ENCODE data around the gene ARHGAP32. TPM values are rescaled to one million over a fixed set of nuclear protein-coding genes. Genes with fewer than 3 reads are reported as not detected.

ARHGAP32 gene
- polyA plus RNA-seq, 1 of the 3 experiments (the other 2 are of a cell fraction) = 4.8 TPM

DNA sequence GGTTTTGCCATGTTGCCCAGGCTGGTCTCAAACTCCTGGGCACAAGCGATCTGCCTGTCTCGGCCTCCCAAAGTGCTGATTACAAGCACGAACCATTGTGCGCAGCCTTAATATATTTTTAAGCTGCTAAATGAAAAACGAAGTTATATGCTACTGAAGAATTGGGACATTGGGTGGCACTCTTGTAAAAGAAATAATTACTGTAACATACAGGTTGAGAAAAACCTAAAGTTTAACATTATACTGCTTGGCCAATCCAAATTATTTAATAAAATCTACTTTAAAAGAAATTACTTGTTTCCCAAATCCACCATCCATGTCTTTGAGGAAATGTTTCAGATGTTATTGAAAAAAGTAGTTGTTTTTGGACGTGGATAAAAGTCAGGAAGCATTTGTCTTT, 37.9 kb upstream of the ARHGAP32 start:
- POLR2A ChIA-PET = no interaction called here
- peaks cover 42% of the 10 kb centered on the region for H3K79me2 ChIP-seq (ENCODE audit: insufficient read depth)
- WGBS (ENCODE audit: low lambda C conversion rate) = 91% methylated on average over 6 of the region's 6 CpGs

More for the DNA sequence above, 37.9 kb upstream of the ARHGAP32 start:
- Histone ChIP-seq H3K9me2 (no peaks in the 10 kb centered on the region), H3F3A (replicated peaks; ENCODE audit: insufficient read depth) (no peaks in the 10 kb centered on the region), H3K4me2 (no peak overlapping the region), H3K9me3 (peaks cover 19% of the 10 kb centered on the region), H2AFZ (ENCODE audit: low read depth) (no peak overlapping the region), H3K4me1 (ENCODE audit: control insufficient read depth in 1 of 2, insufficient read depth in 2 of 2, low read depth in 1 of 2, low read length in 1 of 2) (no peaks in the 10 kb centered on the region), H4K20me1 (ENCODE audit: insufficient read depth) (no peaks in the 10 kb centered on the region), H3K4me3 (ENCODE audit: low read depth in 2 of 2, low read length in 1 of 2) (no peak overlapping the region), H3K36me3 (replicated peaks in 1 of 2; ENCODE audit: control insufficient read depth in 1 of 2, insufficient read depth in 2 of 2, low read length in 1 of 2) (peaks cover 0 to 22% of the 10 kb centered on the region in 2 experiments), H3K27me3 (ENCODE audit: insufficient read depth) (no peaks in the 10 kb centered on the region), H3K27ac (ENCODE audit: low read depth in 2 of 2, low read length in 1 of 2) (no peak overlapping the region), H3K9ac (no peak overlapping the region)
- TF ChIP-seq FOSL2 (IDR thresholded peaks at IDR 0.05; ENCODE audit: borderline replicate concordance, low read depth) = no peak
- no peak for TF ChIP-seq NRF1 (IDR thresholded peaks at IDR 0.05; ENCODE audit: low read depth, low read length)
- TF ChIP-seq, protein P1, sequence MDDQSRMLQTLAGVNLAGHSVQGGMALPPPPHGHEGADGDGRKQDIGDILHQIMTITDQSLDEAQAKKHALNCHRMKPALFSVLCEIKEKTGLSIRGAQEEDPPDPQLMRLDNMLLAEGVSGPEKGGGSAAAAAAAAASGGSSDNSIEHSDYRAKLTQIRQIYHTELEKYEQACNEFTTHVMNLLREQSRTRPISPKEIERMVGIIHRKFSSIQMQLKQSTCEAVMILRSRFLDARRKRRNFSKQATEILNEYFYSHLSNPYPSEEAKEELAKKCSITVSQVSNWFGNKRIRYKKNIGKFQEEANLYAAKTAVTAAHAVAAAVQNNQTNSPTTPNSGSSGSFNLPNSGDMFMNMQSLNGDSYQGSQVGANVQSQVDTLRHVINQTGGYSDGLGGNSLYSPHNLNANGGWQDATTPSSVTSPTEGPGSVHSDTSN (IDR thresholded peaks at IDR 0.05) = no peak
- TF ChIP-seq JUND (IDR thresholded peaks at IDR 0.05) = no peak
- peak; percentile 39; the same call in 1 of the 2 replicates for TF ChIP-seq RAD21 (IDR thresholded peaks at IDR 0.05; ENCODE audit: low read length)
- TF ChIP-seq, protein P2, sequence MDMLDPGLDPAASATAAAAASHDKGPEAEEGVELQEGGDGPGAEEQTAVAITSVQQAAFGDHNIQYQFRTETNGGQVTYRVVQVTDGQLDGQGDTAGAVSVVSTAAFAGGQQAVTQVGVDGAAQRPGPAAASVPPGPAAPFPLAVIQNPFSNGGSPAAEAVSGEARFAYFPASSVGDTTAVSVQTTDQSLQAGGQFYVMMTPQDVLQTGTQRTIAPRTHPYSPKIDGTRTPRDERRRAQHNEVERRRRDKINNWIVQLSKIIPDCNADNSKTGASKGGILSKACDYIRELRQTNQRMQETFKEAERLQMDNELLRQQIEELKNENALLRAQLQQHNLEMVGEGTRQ (IDR thresholded peaks at IDR 0.05; ENCODE audit: borderline replicate concordance, low read depth, low read length) = no peak
- TF ChIP-seq, protein P3, sequence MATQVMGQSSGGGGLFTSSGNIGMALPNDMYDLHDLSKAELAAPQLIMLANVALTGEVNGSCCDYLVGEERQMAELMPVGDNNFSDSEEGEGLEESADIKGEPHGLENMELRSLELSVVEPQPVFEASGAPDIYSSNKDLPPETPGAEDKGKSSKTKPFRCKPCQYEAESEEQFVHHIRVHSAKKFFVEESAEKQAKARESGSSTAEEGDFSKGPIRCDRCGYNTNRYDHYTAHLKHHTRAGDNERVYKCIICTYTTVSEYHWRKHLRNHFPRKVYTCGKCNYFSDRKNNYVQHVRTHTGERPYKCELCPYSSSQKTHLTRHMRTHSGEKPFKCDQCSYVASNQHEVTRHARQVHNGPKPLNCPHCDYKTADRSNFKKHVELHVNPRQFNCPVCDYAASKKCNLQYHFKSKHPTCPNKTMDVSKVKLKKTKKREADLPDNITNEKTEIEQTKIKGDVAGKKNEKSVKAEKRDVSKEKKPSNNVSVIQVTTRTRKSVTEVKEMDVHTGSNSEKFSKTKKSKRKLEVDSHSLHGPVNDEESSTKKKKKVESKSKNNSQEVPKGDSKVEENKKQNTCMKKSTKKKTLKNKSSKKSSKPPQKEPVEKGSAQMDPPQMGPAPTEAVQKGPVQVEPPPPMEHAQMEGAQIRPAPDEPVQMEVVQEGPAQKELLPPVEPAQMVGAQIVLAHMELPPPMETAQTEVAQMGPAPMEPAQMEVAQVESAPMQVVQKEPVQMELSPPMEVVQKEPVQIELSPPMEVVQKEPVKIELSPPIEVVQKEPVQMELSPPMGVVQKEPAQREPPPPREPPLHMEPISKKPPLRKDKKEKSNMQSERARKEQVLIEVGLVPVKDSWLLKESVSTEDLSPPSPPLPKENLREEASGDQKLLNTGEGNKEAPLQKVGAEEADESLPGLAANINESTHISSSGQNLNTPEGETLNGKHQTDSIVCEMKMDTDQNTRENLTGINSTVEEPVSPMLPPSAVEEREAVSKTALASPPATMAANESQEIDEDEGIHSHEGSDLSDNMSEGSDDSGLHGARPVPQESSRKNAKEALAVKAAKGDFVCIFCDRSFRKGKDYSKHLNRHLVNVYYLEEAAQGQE (IDR thresholded peaks at IDR 0.05; ENCODE audit: low read depth, low read length) = no peak
- TF ChIP-seq SMC3 (IDR thresholded peaks at IDR 0.05; ENCODE audit: low read depth, low read length) = 0 out of 2 replicates have a peak, but pooled peaks have one; percentile 8
- TF ChIP-seq, protein P4, sequence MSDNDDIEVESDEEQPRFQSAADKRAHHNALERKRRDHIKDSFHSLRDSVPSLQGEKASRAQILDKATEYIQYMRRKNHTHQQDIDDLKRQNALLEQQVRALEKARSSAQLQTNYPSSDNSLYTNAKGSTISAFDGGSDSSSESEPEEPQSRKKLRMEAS (IDR thresholded peaks at IDR 0.05; ENCODE audit: low read depth) = no peak
- TF ChIP-seq, protein P5, sequence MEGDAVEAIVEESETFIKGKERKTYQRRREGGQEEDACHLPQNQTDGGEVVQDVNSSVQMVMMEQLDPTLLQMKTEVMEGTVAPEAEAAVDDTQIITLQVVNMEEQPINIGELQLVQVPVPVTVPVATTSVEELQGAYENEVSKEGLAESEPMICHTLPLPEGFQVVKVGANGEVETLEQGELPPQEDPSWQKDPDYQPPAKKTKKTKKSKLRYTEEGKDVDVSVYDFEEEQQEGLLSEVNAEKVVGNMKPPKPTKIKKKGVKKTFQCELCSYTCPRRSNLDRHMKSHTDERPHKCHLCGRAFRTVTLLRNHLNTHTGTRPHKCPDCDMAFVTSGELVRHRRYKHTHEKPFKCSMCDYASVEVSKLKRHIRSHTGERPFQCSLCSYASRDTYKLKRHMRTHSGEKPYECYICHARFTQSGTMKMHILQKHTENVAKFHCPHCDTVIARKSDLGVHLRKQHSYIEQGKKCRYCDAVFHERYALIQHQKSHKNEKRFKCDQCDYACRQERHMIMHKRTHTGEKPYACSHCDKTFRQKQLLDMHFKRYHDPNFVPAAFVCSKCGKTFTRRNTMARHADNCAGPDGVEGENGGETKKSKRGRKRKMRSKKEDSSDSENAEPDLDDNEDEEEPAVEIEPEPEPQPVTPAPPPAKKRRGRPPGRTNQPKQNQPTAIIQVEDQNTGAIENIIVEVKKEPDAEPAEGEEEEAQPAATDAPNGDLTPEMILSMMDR (IDR thresholded peaks at IDR 0.05) = peak; percentile 36
- CTCF ChIA-PET = interaction anchor here (0.6 to 2.0 kb wide), 6 partner anchors 10 to 103 kb away, joined by 3 to 9 read pairs (median 3); no protein-coding TSS in a partner anchor
- DNase-seq = no peak
